ENCODE results near the gene NGF. TPM values are rescaled to one million over a fixed set of nuclear protein-coding genes. Genes with fewer than 3 reads are reported as not detected.

NGF gene
- total and polyA plus RNA-seq, 2 experiments from 2014 or later: 0.37 to 2.6 TPM

DNA sequence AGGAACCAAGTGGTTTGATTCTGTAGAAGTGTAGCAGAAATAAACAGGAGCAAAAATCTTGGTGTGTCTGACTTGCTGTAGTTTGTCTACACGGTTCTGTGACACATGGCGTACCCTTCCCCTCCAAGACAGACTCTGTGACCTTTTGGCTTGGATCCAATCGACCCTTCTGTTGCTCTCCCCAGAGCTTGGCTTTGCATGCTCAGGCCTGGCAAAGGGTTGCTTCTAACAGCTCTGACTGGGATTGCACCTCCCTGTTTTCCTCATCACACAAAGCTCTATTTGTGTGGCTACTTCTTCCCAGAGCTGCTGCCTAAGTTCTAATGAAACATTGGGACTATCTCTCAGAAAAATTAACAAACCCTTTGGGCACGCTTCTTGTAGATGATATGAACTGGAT, 24.0 kb downstream of the NGF start:
- Histone ChIP-seq H3K9me2 (replicated peaks; ENCODE audit: insufficient read depth) (no peaks in the 10 kb centered on the region), H3K4me1 (ENCODE audit: insufficient read depth) (peaks cover 10% of the 10 kb centered on the region), H2AFZ (no peak overlapping the region), H3K27ac (no peak overlapping the region), H3K4me2 (no peak overlapping the region), H3K9me3 (ENCODE audit: low read depth) (no peaks in the 10 kb centered on the region), H3K79me2 (no peaks in the 10 kb centered on the region), H3K36me3 (replicated peaks; ENCODE audit: insufficient read depth, low read depth) (no peaks in the 10 kb centered on the region), H4K20me1 (ENCODE audit: insufficient read depth, poor library complexity, severe bottlenecking) (no peaks in the 10 kb centered on the region), H3K4me3 (no peak overlapping the region), H3K27me3 (no peaks in the 10 kb centered on the region)
- TF ChIP-seq, protein P1, sequence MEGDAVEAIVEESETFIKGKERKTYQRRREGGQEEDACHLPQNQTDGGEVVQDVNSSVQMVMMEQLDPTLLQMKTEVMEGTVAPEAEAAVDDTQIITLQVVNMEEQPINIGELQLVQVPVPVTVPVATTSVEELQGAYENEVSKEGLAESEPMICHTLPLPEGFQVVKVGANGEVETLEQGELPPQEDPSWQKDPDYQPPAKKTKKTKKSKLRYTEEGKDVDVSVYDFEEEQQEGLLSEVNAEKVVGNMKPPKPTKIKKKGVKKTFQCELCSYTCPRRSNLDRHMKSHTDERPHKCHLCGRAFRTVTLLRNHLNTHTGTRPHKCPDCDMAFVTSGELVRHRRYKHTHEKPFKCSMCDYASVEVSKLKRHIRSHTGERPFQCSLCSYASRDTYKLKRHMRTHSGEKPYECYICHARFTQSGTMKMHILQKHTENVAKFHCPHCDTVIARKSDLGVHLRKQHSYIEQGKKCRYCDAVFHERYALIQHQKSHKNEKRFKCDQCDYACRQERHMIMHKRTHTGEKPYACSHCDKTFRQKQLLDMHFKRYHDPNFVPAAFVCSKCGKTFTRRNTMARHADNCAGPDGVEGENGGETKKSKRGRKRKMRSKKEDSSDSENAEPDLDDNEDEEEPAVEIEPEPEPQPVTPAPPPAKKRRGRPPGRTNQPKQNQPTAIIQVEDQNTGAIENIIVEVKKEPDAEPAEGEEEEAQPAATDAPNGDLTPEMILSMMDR (IDR thresholded peaks at IDR 0.05; ENCODE audit: poor library complexity): no peak
- TF ChIP-seq EZH2phosphoT487 (IDR thresholded peaks at IDR 0.05; ENCODE audit: low read depth, severe bottlenecking, unreplicated experiment): no peak
- no peak for TF ChIP-seq EZH2 (IDR thresholded peaks at IDR 0.05; ENCODE audit: borderline replicate concordance)
- 71% methylated on average over 4 of the region's 4 CpGs for WGBS (ENCODE audit: low lambda C conversion rate, missing lambda C conversion rate)
- DNase-seq (ENCODE audit: low spot score): no peak

- H4K20me1 ChIP-seq (ENCODE audit: insufficient read depth, poor library complexity, severe bottlenecking): no peaks in the 10 kb centered on the region
- DNase-seq (ENCODE audit: low spot score): no peak
- H3K27ac ChIP-seq: no peak overlapping the region
- TF ChIP-seq, protein P1 (IDR thresholded peaks at IDR 0.05; ENCODE audit: poor library complexity): no peak
- TF ChIP-seq EZH2 (IDR thresholded peaks at IDR 0.05; ENCODE audit: borderline replicate concordance): no peak
- no peak for TF ChIP-seq EZH2phosphoT487 (IDR thresholded peaks at IDR 0.05; ENCODE audit: low read depth, severe bottlenecking, unreplicated experiment)
- no peaks in the 10 kb centered on the region for H3K36me3 ChIP-seq (replicated peaks; ENCODE audit: insufficient read depth, low read depth)
- H2AFZ ChIP-seq: no peak overlapping the region
- H3K79me2 ChIP-seq: no peaks in the 10 kb centered on the region
- H3K4me3 ChIP-seq: no peak overlapping the region
- peaks cover 10% of the 10 kb centered on the region for H3K4me1 ChIP-seq (ENCODE audit: insufficient read depth)
- no peak overlapping the region for H3K4me2 ChIP-seq
- no peaks in the 10 kb centered on the region for H3K27me3 ChIP-seq
- WGBS (ENCODE audit: low lambda C conversion rate, missing lambda C conversion rate): 100% methylated on average over 1 of the region's 1 CpG
- H3K9me3 ChIP-seq (ENCODE audit: low read depth): no peaks in the 10 kb centered on the region
- H3K9me2 ChIP-seq (replicated peaks; ENCODE audit: insufficient read depth): no peaks in the 10 kb centered on the region
Observed at GRCh38 chr1:115313182-115313581, 24.9 kb downstream of the NGF start.

DNA sequence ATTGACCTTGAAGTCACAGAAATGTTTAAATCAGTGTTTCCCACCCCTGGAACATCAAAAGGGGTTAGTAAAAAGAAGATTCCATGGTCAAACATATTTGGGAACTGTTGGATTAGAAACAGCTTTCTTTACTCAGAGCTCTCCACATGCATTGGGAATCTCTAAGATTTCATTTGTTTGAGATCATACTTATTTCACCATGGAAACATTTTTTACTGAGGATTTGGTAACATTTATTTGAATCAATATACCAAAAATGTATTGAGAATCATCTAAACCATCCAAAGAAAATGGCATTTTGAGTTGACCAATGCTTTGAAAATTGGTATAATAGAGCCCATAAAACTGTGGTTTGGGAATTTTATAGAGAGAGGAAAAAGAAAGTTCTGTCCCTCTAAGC, 25.3 kb downstream of the NGF start:
- no peaks in the 10 kb centered on the region for H3K79me2 ChIP-seq
- TF ChIP-seq EZH2phosphoT487 (IDR thresholded peaks at IDR 0.05; ENCODE audit: low read depth, severe bottlenecking, unreplicated experiment) (no peak), EZH2 (IDR thresholded peaks at IDR 0.05; ENCODE audit: borderline replicate concordance) (no peak)
- TF ChIP-seq, protein P1 (IDR thresholded peaks at IDR 0.05; ENCODE audit: poor library complexity): no peak

GRCh38 chr1:115311474-115311989, 26.5 kb downstream of the NGF start:
- H3K4me1 ChIP-seq (ENCODE audit: insufficient read depth): no peaks in the 10 kb centered on the region
- no peaks in the 10 kb centered on the region for H3K36me3 ChIP-seq (replicated peaks; ENCODE audit: insufficient read depth, low read depth)
- DNase-seq (ENCODE audit: low spot score): no peak
- no peaks in the 10 kb centered on the region for H4K20me1 ChIP-seq (ENCODE audit: insufficient read depth, poor library complexity, severe bottlenecking)
- no peaks in the 10 kb centered on the region for H3K27me3 ChIP-seq
- no peak overlapping the region for H3K4me3 ChIP-seq
- no peaks in the 10 kb centered on the region for H3K9me3 ChIP-seq (ENCODE audit: low read depth)
- no peak overlapping the region for H3K27ac ChIP-seq
- TF ChIP-seq EZH2phosphoT487 (IDR thresholded peaks at IDR 0.05; ENCODE audit: low read depth, severe bottlenecking, unreplicated experiment) (no peak), EZH2 (IDR thresholded peaks at IDR 0.05; ENCODE audit: borderline replicate concordance) (no peak)
- TF ChIP-seq, protein P1 (IDR thresholded peaks at IDR 0.05; ENCODE audit: poor library complexity): no peak
- no peaks in the 10 kb centered on the region for H3K9me2 ChIP-seq (replicated peaks; ENCODE audit: insufficient read depth)
- WGBS (ENCODE audit: low lambda C conversion rate, missing lambda C conversion rate): 91% methylated on average over 1 of the region's 1 CpG
- H2AFZ ChIP-seq: no peak overlapping the region
- no peak overlapping the region for H3K4me2 ChIP-seq
- H3K79me2 ChIP-seq: no peaks in the 10 kb centered on the region

More for the DNA sequence above, 25.3 kb downstream of the NGF start:
- no peak overlapping the region for H2AFZ ChIP-seq
- H3K36me3 ChIP-seq (replicated peaks; ENCODE audit: insufficient read depth, low read depth): no peaks in the 10 kb centered on the region
- DNase-seq (ENCODE audit: low spot score): no peak
- no peaks in the 10 kb centered on the region for H3K27me3 ChIP-seq
- no peaks in the 10 kb centered on the region for H3K9me2 ChIP-seq (replicated peaks; ENCODE audit: insufficient read depth)
- no peaks in the 10 kb centered on the region for H4K20me1 ChIP-seq (ENCODE audit: insufficient read depth, poor library complexity, severe bottlenecking)
- H3K4me1 ChIP-seq (ENCODE audit: insufficient read depth): peaks cover 5% of the 10 kb centered on the region
- no peaks in the 10 kb centered on the region for H3K9me3 ChIP-seq (ENCODE audit: low read depth)
- H3K27ac ChIP-seq: no peak overlapping the region
- no peak overlapping the region for H3K4me2 ChIP-seq
- no peak overlapping the region for H3K4me3 ChIP-seq
